NCI-H526 treated with DMSO at 0.1 percent for 48 hours (cell line): Measurements from ENCODE around the gene LRRC8D.
"Not testable (repeated sequence)": the region's sequence is repeated elsewhere in the genome, so short reads cannot be mapped to it uniquely, and the experiment has no call there.

Experiments used
- DNase-seq: peaks from one replicate; lab custom pipeline; 2025; lab: John Stamatoyannopoulos, UW

Gene LRRC8D

DNA sequence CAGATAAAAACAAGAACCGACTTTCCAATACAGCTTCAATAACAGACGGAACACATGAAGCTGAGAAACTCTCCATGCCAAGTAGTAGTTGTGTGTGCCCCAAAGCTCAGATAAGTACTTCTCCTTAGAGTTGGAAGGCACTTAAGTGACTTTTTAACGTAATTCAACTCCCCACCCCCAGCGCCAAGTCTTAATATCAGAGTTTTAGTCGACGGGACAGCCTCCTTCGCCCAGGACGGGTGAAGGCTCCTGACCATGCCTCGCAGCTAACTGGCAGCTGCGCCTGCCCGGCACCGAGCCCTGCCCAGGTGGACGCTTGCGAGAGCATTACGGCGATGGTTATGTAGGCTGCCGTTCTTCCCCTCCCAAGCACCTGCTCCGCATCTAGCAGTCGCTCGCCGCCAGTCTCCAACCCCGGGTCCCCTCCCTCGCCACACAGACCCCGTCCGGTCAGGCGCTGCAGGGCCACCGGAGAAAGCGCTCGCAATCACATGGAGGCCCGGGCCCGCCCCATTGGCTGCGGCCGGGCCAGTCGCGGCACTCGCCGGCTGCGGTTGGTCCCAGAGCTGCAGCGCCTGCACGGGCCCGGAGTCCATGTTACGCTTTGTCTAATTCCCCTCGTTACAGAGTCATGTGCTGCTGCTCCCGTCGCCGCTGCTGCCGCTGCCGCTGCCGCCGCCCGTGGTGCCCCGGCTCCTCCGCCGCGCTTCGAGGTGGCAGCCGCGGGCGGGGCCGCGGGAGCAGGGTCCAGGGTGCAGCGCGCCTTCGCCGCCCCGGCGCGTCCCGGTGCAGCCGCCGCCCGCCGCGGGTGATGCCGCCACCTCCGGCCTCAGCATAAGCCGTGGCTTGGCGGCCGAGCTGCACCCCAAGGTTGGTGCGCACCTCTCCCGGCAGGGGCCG is at the start of gene LRRC8D:
TSS of gene LRRC8D (plus strand) at position 611 of the 900 bp plus-strand sequence. CDS start 112,037 bp downstream, outside the sequence.
- peak; percentile 92 for DNase-seq

DNA sequence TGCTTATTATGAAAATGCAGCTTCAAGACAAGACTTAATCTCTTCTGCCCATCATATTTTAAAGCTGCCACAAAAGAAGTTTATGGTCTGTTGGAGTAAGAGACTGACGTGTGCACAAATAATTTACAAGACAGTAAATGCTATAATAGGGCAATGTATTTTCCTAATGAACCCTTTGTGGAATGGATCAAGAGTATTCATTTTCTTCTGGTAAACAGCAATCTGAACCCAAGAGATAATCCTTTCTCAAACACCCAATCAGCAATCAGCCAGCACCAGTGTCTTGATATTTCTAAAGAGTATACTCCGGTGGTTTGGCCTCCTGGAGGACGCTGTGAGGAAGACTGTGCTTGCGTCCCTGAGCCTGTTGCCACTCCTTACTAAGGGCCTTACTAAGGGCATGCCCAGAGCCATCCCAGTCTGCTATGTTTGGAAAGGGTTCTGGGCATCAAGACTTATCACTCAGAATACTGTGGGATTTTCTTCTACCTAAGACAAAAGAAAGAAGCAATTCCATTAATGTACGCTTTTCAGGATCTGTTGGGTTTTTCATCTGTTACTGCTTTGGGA is 48.8 kb upstream of the LRRC8D start:
- no peak for DNase-seq

DNA sequence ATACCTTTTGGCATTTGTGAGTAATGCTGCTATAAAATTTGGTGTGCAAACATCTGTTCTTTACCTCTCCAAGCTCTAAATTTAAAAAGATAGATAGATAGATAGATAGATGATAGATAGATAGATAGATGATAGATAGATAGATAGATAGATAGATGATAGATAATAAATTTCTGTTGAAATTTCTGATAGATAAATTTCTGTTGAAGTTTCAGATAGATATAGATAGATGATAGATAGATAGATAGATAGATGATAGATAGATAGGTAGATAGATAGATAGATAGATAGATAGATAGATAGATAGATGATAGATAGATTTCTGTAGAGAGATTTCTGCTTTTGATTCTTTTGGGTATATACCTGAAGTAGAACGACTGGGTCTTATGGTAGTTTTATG is 44.7 kb upstream of the LRRC8D start:
- DNase-seq: not testable (repeated sequence)

DNA sequence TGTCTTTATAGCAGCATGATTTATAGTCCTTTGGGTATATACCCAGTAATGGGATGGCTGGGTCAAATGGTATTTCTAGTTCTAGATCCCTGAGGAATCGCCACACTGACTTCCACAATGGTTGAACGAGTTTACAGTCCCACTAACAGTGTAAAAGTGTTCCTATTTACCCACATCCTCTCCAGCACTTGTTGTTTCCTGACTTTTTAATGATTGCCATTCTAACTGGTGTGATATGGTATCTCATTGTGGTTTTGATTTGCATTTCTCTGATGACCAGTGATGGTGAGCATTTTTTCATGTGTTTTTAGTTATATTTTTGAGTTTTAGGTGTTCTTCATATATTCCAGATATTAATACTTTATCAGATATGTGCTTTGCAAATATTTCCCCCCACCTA is 43.6 kb upstream of the LRRC8D start:
- DNase-seq: not testable (repeated sequence)

DNA sequence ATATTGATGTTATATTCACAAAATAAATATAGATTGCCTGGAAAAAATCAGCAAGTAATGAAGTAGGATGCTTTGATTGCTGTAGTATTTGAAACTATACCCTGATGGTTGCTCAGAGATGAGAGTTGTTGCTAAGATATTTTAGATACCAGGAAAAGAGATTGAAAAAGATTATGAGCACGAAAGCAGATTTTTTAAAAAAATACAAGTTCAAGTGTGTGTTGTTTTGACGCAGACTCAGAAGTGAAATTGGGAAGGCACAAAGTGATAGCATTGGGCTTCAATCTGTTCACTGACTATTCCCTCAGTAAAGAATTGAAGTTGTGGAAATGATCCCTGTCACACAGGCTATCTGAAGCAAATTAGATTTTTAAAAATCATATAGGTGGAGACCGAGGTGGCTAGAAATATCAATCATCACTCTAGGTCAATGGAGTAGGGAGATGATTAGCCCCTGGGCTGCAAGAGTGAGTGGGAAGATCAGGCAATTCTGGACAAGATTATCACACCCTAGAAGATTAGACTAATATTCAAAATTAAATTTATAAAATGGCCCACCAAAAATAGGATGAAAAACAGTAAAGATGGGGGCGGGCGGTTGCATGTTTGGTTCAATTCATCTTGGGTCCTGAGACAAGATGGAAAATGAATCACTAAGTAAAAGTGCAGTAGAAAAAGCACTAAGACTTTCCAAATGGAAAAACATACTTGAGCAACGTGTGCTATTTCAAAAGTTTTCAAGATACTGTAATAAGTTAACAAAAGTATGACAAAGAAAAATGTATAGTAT is 41.5 kb upstream of the LRRC8D start:
- DNase-seq: no peak

DNA sequence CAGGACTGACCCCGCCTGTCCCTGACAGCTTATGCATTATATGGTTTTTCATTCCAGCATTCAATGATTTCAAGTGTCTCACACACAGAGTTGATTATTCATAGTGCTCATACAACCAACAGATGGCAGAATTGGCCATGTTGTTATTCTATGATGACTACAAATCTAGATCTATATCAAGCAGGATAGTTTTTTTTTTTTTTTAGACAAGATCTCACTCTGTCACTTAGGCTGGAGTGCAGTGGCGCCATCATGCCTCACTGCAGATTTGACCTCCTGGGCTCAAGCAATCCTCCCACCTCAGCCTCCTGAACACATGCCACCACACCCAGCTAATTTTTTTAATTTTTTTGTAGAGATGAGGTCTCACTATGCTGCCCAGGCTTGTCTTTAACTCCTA is 40.1 kb upstream of the LRRC8D start:
- peak; percentile 50 for DNase-seq

DNA sequence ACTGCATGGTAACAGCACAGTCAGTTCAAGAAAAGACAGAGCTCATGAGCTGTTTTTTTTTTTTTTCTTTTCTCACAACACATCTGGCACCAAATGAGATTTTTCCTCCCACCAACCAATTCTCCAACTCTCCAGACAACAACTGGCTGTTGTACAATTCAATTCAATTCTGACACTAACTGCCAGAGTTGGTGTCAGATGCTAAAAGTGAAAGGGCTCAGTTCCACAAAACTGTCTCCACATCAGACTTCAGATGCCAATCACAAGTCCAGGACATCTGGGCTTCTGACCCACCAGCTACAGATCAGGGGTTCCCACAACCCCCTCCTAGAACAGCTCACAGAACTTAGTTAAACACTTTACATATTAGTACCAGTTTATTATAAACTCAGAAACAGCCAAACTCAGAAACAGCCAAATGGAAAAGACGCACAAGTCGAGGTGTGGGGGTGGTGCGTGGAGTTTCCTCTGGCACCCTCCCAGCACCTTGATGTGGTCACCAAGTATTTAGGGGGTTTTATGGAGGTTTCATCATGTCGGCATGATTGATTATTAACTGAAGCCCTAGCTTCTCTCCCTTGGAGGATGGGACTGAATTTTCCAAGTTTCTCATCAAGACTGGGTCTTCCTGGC is 39.2 kb upstream of the LRRC8D start:
- DNase-seq: no peak

DNA sequence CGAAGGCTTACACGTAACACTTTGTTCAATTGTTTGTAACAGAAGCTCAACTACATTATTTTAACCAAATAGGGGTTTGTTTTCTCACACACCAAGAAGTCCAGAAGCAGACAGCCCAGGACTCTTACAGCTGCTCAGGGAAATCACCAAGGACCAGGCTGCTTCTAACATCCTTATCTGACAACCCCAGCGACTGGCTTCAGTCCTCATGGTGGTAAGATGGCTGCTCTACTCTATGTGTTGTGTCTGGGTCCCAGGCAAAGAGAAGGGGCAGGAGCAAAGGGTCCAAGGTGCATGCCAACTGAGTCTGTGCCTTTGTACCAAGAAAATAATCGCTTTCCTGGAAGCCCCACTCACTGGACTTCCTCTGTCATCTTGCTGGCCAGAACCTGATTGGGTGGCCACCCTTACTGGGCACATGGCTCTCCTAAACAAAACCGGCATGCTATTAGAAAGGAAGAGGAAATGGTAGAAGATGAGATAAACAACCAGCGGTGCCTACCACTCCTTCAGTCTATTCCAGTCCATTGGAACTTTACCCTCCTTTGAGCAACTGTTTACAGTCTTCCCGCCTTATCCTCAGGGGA is 34.1 kb upstream of the LRRC8D start:
- no peak for DNase-seq

DNA sequence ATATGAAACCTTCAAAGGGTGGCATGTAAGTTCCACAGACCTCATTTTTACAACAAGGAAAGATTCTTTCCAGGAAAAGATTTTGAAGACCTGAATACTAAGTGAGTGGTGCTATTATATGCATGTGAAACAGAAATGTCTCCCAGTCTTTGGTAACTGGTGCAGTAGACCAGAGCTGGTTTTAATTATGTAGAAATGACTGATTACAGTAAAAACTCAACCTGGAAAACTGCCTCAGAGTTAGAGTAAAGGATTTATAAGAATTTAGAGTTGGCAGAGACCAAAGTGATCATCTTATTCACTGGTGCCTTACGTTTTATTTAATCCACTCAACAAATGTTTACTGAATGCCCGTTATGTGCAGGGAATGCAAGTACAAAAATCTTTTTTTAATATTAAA is 30.2 kb upstream of the LRRC8D start:
- no peak for DNase-seq

DNA sequence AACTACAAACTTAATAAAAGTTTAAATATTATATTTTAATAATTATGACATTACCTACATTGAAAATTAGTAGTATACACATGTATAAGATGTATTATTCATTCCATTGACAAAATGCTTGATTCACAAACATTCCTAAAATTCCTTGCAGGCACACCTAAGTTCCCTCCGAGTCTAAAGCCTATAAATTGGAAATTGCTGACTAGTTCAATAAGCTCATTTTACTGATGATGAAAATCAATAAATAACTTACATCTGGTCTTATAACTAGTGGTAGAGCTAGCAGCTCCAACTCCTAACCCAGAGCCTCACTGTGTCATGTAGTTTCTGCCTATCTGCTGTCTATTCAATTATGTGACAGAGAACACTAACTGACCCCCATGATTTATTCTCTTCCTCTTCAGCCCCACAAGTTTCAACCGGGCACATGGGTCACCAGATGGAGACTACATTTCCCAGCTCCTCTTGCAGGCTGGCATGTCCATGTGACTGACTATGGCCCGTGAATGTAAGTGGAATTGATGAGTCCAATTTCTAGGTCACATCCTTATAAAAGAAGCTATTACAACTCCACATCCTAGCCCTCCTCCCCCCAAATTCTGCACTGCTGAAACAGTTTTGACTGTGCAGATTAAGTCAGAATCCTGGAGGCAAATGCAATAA is 29.6 kb upstream of the LRRC8D start:
- DNase-seq: no peak

DNA sequence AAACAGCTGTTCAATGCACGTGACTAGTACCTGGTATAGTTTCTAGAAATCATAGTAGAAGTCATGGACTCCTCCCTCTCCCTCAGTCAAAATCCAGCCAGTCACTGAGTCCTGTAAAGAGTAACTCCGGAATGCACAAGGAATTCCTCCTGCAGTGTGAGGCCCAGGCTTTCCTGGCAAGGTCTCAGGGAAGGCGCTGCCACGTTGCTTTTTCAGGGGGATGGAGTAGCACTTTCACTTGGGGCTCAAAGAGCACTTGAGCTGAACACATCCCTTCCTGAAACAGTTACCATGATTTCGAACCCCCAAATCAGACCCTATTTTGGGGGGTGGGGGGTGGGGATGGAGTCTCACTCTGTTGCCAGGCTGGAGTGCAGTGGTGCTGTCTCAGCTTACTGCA is 26.4 kb upstream of the LRRC8D start:
- DNase-seq: no peak

DNA sequence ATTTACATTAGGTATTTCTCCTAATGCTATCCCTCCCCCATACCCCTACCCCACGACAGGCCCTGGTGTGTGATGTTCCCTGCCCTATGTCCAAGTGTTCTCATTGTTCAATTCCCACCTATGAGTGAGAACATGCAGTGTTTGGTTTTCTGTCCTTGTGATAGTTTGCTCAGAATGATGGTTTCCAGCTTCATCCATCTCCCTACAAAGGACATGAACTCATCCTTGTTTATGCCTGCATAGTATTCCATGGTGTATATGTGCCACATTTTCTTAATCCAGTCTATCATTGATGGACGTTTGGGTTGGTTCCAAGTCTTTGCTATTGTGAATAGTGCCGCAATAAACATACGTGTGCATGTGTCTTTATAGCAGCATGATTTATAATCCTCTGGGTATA is 25.3 kb upstream of the LRRC8D start:
- DNase-seq: not testable (repeated sequence)

DNA sequence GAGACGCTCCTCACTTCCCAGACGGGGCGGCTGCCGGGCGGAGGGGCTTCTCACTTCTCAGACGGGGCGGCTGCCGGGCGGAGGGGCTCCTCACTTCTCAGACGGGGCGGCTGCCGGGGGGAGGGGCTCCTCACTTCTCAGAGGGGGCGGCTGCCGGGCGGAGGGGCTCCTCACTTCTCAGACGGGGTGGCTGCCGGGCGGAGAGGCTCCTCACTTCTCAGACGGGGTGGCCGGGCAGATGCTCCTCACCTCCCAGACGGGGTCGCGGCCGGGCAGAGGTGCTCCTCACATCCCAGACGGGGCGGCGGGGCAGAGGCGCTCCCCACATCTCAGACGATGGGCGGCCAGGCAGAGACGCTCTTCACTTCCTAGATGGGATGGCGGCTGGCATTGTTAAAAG is 23.0 kb upstream of the LRRC8D start:
- not testable (repeated sequence) for DNase-seq

DNA sequence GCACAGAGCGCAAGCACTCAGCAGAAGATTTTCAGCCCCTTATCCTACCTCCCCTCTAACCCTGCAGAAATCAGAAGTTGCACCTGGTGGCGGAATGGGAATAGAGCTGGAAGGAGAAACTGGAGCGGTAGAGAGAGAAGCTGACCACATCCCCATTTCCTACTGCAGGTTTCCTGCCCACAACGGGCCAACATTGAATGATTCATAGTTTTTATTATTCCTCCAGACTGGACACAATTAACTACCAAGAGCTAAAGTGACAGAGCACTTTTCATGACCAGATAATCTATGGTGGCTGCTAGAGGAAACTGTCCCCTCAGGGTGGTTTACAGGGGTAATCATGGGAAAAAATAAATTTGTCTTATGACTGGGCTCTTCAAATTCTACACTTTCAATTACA is 21.3 kb upstream of the LRRC8D start:
- no peak for DNase-seq

DNA sequence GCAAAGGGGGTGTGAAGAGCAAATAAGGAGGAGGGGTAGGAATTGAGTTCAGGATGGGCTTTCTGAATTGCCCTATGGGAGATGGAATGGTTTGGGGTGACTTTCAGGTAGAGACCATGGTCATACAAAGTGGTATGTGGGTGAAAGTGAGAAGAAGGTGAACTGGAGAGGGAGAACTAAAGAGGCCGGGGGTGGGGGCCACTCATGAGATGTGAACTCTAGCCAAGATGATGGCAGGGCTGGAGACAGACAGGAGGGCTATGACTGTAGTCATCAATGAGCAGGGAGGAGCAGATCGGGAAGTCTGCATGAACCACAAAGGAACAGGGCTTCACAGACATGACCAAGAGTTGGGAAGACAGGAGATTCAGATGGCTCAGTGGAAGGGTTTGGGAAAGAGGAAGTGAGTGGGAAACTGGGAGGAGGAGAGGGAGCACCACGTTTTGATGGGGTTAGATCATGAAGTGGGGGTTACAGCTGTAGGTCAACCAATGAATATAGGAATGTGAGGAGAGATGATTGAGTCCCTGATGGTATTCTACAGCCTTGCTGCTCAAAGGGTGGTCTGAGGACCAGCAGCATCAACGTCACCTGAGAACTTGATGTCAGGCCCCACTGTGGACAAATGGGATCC is 20.7 kb upstream of the LRRC8D start:
- DNase-seq: no peak

DNA sequence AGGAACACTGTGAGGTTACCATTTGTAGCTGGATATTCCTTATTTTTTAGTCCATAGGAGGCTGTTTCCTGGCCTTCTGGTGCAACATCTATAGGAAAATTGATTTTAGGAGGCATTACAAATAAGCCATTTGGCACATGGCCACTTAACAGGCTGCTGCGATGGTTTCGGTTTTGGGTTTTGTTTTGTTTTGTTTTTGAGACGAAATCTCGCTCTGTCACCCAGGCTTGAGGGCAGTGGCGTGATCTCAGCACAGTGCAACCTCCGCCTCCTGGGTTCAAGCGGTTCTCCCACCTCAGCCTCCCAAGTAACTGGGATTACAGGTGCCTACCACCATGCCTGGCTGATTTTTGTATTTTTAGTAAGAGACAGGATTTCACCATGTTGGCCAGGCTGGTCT is 20.1 kb upstream of the LRRC8D start:
- DNase-seq: no peak

DNA sequence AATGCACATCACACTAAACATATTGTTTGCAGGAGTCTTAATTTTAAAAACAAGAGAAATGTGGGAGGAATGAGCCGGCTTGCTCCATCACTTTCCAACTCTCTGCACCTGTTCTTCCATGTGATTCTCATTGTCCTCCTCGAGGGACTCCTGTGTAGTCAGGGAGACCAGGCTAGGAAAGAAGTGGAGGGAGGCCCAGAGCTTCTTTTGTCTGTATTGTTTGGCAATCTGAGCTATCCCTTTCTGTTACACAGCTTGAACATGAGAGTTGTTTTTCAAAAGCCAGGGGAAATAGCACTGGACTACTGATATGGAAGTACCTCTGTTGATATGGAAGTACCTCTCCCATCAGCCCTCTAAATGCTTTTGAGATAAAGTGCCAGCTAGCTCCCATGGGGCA is 18.8 kb upstream of the LRRC8D start:
- DNase-seq: no peak

DNA sequence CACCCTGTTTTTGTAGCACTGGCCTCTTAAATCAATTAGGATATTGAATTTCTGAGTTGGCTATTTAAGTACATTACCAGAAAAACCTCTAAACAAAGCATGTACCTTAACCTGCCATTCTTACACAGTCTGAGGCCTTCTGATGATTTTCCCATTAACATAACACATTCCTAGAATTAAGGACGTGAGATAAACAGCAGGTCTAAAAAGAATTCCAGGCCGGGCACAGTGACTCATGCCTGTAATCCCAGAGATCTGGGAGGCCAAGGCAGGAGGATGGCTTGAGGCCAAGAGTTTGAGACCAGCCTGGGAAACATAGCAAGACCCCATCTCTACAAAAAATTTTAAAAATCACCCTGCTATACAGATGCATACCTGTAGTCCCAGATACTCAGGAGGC is 18.0 kb upstream of the LRRC8D start:
- no peak for DNase-seq

DNA sequence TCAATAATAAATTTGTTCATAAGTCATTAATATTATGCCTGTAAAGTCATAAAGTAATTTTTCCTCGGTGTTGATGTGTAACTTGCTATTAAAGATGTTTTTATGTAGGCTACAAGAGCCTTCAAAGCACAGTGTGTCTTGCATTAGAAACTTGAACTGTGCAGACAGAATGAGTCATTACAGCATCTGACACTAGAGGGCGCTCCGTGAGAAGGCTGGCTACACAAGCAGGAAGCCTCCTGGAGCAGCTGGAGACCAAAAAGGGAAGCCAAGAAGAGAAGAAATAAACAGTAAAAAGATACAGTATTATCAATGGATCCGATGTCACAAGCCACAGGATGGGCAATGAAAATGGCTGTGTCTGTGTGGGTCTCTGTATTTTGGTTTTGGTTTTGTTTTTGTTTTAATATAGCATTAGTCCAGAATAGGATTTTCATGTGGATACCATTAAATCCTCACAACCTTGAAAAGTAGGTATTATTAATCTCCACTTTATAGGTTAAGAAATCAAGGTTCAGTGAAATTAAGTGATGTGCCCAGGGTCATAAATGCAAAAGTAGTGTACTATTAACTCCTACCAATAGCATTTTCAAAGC is 16.1 kb upstream of the LRRC8D start:
- DNase-seq: peak; percentile 8

DNA sequence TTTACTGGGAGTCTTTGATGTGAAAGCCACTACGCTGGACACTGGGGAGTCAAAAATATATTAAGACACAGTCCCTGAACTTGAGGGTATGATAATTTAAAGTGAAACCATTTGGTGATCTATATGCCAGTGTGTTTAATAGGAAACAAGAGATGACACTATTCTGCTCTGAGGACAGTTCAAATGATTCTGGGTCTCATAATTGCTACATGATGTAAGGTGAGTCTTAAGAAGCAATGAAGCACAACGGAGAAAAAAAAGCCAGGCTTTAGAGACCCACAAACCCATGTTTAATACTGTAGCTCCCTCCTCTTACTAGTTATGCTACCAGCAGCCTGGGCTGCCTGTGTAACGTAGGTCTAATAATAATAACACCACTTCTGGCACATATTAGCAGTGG is 14.2 kb upstream of the LRRC8D start:
- DNase-seq: no peak

DNA sequence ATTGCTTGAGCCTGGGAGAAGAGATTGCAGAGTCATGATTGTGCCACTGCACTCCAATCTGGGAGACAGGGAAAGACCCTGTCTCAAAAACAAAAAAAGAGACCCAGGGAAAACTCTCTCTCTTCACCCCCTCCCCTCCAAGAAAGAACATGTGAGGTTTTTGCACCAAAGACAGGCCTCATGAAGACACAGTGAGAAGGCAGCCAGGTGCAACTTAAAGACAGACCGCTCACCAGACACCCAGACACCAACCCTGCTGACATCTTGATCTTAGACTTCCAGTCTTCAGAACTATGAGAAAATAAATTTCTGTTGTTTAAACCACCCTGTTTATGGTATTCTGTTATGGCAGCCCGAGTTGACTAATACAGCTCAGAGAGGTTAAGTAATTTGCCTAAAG is 13.3 kb upstream of the LRRC8D start:
- no peak for DNase-seq
